Ectodermal cell (in vitro differentiated cells): Measurements from ENCODE around the gene LRIG1.

Source experiments
- H3K27ac ChIP-seq: 2 replicates; pipeline ENCODE4 v1.7.0; 2013; ENCODE audit warnings: mild to moderate bottlenecking, low read depth, low read length; ENCODE audit not compliant: insufficient read depth, poor library complexity, severe bottlenecking
- H3K27me3 ChIP-seq: 2 replicates; pipeline ENCODE4 v1.7.0; 2013; ENCODE audit warnings: mild to moderate bottlenecking, low read length; ENCODE audit not compliant: insufficient read depth, control insufficient read depth, poor library complexity, severe bottlenecking
- H3K36me3 ChIP-seq: one replicate; pipeline ENCODE4 v1.7.0; 2013; ENCODE audit warnings: low read length; ENCODE audit not compliant: control insufficient read depth, insufficient read depth
- H3K4me1 ChIP-seq: one replicate; pipeline ENCODE4 v1.7.0; 2013; ENCODE audit warnings: low read length; ENCODE audit not compliant: control insufficient read depth, insufficient read depth
- H3K4me3 ChIP-seq: 2 replicates; pipeline ENCODE4 v1.7.0; 2013; ENCODE audit warnings: low read depth, low read length, control low read depth; ENCODE audit not compliant: insufficient read depth
- H3K9me3 ChIP-seq: 2 replicates; pipeline ENCODE4 v1.7.0; 2013; ENCODE audit warnings: mild to moderate bottlenecking, low read length, moderate library complexity; ENCODE audit not compliant: control insufficient read depth
- WGBS, 2 experiments: methylation state at CpG; one replicate each; pipeline ENCODE4 v1.1.7; 2013; ENCODE audit warnings: missing lambda C conversion rate in 2 of 2; 5-methylcytosine and 5-hydroxymethylcytosine counted together

Gene LRIG1

DNA sequence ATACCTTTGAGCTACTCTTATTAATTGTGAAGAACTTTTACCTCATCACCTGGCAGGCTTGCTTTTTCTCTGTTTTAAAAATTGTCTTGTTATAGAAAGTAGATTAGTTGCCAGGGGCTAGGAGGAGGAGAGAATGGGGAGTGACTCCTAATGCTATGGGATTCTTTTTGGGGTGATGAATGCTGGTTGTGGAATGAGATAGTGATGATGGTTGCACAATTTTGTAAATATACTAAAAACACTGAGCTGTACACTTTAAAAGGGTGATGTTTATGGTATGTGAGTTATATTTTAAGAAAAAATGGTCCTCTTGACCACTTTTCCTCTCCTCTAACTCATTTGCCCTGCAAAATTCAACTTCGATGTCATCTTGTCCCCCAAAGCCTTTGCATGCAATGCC lies 31.8 kb upstream of the LRIG1 start:
- WGBS, 2 experiments: 56 to 91% methylated on average over 1 of the region's 1 CpG
- no peaks in the 10 kb centered on the region for H3K27me3 ChIP-seq
- H3K4me1 ChIP-seq: peaks cover 18% of the 10 kb centered on the region
- no peaks in the 10 kb centered on the region for H3K36me3 ChIP-seq
- peaks cover 2% of the 10 kb centered on the region for H3K9me3 ChIP-seq
- no peak overlapping the region for H3K27ac ChIP-seq
- no peak overlapping the region for H3K4me3 ChIP-seq

DNA sequence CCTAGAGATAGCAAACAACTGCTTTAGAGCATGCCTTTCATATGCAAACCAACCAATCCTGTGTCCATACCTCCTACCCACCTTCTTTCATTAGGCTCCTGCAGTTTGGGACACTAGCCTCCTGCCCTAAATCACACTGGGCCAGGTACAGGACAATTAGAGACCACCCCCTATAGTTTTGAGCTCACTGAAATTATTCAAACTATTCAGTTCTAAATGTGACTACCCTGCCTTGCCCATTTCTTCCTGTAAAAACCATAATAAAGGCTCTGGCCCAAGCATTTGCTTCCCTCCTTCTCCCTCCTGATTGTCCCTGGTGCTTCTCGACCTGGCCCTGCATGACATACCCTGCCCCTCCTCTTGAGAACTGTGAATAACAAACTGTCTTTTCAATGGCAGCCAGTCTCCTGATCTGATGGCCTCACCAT lies 31.4 kb upstream of the LRIG1 start:
- Histone ChIP-seq H3K4me1 (peaks cover 18% of the 10 kb centered on the region), H3K27ac (no peak overlapping the region)
- 0% methylated on average over 1 of the region's 1 CpG for WGBS, 2 experiments

DNA sequence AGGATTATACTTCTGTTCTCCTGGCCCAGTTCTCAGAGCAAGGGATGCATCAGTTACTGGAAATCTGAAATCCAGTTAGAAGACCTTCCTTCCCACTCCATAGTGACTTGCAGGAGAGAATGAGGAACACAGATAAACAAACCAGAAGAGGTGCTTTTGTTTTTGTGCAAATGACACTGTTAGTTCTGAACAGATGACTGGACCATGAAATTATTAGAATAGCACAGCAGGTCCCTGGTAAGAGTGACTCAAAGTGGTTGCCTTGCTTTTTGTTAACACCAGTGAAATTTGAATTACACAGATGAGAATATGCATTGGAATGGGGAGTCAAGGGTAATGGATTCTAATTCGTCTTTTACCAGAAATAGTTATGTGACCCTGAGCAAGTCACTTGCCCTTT lies 30.4 kb upstream of the LRIG1 start:
- no peak overlapping the region for H3K27ac ChIP-seq
- H3K4me1 ChIP-seq: peaks cover 18% of the 10 kb centered on the region
- H3K36me3 ChIP-seq: no peaks in the 10 kb centered on the region
- no peaks in the 10 kb centered on the region for H3K9me3 ChIP-seq
- H3K27me3 ChIP-seq: no peaks in the 10 kb centered on the region
- H3K4me3 ChIP-seq: no peak overlapping the region
- WGBS, 2 experiments: 27 to 46% methylated on average over 1 of the region's 1 CpG

More for the DNA sequence above, 31.4 kb upstream of the LRIG1 start:
- Histone ChIP-seq H3K4me3 (no peak overlapping the region), H3K27me3 (no peaks in the 10 kb centered on the region), H3K9me3 (peaks cover 2% of the 10 kb centered on the region), H3K36me3 (no peaks in the 10 kb centered on the region)

- H3K9me3 ChIP-seq: no peaks in the 10 kb centered on the region
- H3K27ac ChIP-seq: no peak overlapping the region
- no peaks in the 10 kb centered on the region for H3K36me3 ChIP-seq
- H3K4me1 ChIP-seq: peaks cover 8% of the 10 kb centered on the region
- 85 to 87% methylated on average over 4 of the region's 4 CpGs for WGBS, 2 experiments
- no peaks in the 10 kb centered on the region for H3K27me3 ChIP-seq
- H3K4me3 ChIP-seq: no peak overlapping the region
Observed at GRCh38 chr3:66527246-66527645, 26.4 kb upstream of the LRIG1 start.

DNA sequence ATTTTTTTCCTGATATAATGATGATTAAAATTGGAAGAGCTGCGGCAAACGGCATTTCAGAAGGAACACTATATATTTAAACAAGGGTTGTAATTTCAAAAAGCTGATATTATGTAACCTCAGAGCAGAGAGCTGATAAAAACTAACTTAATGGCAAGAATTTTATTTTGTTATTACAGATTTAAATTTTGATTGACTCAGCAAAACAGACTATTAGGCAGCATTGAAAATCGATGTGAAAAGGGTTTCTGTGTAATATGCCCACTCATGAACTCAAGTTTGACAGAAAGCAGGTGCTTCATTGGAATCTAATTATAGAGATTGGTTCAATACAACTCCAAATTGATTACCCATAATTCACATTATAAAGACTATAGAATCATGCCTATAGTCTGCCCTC lies 24.9 kb upstream of the LRIG1 start:
- Histone ChIP-seq H3K27ac (no peak overlapping the region), H3K27me3 (no peaks in the 10 kb centered on the region), H3K4me1 (peaks cover under 1% of the 10 kb centered on the region), H3K4me3 (no peak overlapping the region), H3K36me3 (no peaks in the 10 kb centered on the region), H3K9me3 (no peaks in the 10 kb centered on the region)
- 90 to 100% methylated on average over 1 to 3 of the region's 3 CpGs for WGBS, 2 experiments

GRCh38 chr3:66520724-66521123 lies 19.9 kb upstream of the LRIG1 start:
- no peak overlapping the region for H3K27ac ChIP-seq
- H3K4me3 ChIP-seq: no peak overlapping the region
- no peaks in the 10 kb centered on the region for H3K27me3 ChIP-seq
- WGBS, 2 experiments: 96 to 100% methylated on average over 2 of the region's 2 CpGs
- H3K36me3 ChIP-seq: no peaks in the 10 kb centered on the region
- H3K4me1 ChIP-seq: no peaks in the 10 kb centered on the region
- no peaks in the 10 kb centered on the region for H3K9me3 ChIP-seq

DNA sequence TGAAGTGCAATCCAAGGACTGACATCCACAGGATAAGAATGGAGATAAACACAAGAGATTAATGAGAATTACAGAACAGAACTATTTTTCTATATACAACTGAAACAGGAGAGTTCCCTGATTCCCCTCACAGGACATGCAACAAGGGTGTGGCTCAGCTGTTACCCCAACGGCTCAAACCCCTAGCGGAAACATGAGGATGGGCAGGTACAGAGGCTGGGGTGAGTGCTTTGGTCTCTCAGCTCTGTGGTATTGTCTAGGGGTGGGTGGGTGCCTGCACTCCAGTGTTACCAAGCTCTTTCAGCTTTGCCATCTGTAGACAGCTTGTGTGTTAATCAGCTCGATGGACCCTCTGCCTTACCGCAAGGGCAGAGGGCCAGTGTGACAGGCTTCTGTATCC lies 17.8 kb upstream of the LRIG1 start:
- Histone ChIP-seq H3K27ac (no peak overlapping the region), H3K4me1 (no peaks in the 10 kb centered on the region), H3K27me3 (no peaks in the 10 kb centered on the region), H3K36me3 (no peaks in the 10 kb centered on the region), H3K4me3 (no peak overlapping the region), H3K9me3 (no peaks in the 10 kb centered on the region)
- WGBS, 2 experiments: 94 to 95% methylated on average over 4 of the region's 4 CpGs

DNA sequence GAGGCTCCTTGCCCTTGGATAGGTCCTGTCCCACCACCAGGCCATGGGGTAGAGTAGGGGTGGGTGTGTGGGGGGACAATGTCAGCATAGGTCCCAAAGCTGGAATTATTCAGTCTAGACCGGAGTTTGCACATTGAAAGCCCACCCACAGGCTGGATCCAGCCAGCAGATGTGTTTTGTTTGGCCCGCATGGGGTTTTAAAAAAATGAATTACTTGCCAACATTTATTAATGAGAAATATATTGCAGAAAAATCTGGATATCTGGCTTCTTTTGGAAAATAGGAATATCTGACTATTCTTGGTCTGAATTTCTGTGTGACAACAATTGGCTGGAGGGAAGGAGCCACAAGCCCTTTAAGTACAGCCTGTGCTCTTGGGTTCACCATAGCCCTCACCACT lies 17.3 kb upstream of the LRIG1 start:
- WGBS, 2 experiments: 94% methylated on average over 2 of the region's 2 CpGs
- H3K27ac ChIP-seq: no peak overlapping the region
- H3K4me1 ChIP-seq: no peaks in the 10 kb centered on the region
- H3K36me3 ChIP-seq: no peaks in the 10 kb centered on the region
- H3K4me3 ChIP-seq: no peak overlapping the region
- H3K9me3 ChIP-seq: no peaks in the 10 kb centered on the region
- no peaks in the 10 kb centered on the region for H3K27me3 ChIP-seq

GRCh38 chr3:66517241-66517640 lies 16.4 kb upstream of the LRIG1 start:
- no peak overlapping the region for H3K27ac ChIP-seq
- 85 to 92% methylated on average over 2 of the region's 2 CpGs for WGBS, 2 experiments

GRCh38 chr3:66508461-66508860 lies 7.6 kb upstream of the LRIG1 start:
- peaks cover 5% of the 10 kb centered on the region for H3K4me1 ChIP-seq
- 74 to 84% methylated on average over 5 to 7 of the region's 7 CpGs for WGBS, 2 experiments
- no peaks in the 10 kb centered on the region for H3K27me3 ChIP-seq
- H3K27ac ChIP-seq: no peak overlapping the region
- no peaks in the 10 kb centered on the region for H3K36me3 ChIP-seq
- no peaks in the 10 kb centered on the region for H3K9me3 ChIP-seq
- H3K4me3 ChIP-seq: no peak overlapping the region

More at GRCh38 chr3:66517241-66517640, 16.4 kb upstream of the LRIG1 start:
- no peaks in the 10 kb centered on the region for H3K36me3 ChIP-seq
- no peaks in the 10 kb centered on the region for H3K4me1 ChIP-seq
- H3K9me3 ChIP-seq: no peaks in the 10 kb centered on the region
- no peak overlapping the region for H3K4me3 ChIP-seq
- no peaks in the 10 kb centered on the region for H3K27me3 ChIP-seq
